GM10266 (cell line): ENCODE results near the gene TMEM150A.
A peak's percentile ranks its signal among the peaks of the same experiment; 100 is the strongest.

ENCODE experiments used
- DNase-seq: peaks from one replicate; pipeline ENCODE4 v3.0.0; 2012; ENCODE audit errors: extremely low spot score
- TF ChIP-seq, protein P1 (sequence below): IDR thresholded peaks from 2 replicates; pipeline ENCODE4 v1.5.1; 2012; ENCODE audit warnings: mild to moderate bottlenecking, low read depth; ENCODE audit not compliant: control insufficient read depth, insufficient read depth; ENCODE audit errors: missing control alignments

The TMEM150A gene

DNA sequence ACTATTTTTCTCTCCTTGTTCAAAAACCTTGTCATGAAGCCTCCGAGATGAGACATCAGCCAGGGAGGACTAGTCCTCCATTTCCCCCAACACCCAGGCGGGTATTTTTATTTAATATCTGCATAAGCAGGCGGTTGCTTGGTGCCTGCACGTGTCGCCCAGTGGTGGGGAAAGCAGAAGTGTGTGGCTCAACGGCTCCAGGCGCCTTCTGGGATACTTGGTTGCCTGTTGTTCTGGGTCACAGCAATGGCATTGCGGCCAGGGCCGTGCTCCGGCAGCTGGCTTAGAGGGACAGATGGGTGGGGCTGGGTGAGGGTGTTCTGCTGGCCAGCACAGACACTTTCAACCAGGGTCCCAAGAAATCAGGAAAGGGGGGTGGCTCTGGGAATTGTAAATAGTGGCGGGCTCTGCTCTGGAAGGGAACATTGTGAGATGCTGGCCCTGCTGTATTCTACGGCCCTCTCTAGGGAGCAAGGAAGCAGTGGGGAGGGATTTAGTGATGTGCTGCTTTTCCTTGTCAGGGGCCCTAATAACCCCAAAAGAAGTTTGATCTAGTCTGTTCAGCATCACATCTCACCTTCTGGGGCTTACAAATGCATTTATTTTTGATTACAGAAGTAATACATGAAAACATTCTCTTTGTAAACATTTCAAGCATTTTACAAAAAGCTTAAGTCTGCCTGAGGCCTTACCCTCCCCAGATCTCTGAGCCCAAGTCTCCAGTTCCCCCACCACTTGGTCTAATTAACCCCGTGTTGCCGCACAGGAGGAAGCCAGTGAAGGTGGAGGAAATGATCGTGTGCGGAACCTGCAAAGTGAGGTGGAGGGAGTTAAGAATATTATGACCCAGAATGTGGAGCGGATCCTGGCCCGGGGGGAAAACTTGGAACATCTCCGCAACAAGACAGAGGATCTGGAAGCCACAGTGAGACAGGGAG, 24.0 kb downstream of the TMEM150A start:
- TF ChIP-seq, protein P1, sequence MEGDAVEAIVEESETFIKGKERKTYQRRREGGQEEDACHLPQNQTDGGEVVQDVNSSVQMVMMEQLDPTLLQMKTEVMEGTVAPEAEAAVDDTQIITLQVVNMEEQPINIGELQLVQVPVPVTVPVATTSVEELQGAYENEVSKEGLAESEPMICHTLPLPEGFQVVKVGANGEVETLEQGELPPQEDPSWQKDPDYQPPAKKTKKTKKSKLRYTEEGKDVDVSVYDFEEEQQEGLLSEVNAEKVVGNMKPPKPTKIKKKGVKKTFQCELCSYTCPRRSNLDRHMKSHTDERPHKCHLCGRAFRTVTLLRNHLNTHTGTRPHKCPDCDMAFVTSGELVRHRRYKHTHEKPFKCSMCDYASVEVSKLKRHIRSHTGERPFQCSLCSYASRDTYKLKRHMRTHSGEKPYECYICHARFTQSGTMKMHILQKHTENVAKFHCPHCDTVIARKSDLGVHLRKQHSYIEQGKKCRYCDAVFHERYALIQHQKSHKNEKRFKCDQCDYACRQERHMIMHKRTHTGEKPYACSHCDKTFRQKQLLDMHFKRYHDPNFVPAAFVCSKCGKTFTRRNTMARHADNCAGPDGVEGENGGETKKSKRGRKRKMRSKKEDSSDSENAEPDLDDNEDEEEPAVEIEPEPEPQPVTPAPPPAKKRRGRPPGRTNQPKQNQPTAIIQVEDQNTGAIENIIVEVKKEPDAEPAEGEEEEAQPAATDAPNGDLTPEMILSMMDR = no peak
- peak; percentile 51 for DNase-seq

DNA sequence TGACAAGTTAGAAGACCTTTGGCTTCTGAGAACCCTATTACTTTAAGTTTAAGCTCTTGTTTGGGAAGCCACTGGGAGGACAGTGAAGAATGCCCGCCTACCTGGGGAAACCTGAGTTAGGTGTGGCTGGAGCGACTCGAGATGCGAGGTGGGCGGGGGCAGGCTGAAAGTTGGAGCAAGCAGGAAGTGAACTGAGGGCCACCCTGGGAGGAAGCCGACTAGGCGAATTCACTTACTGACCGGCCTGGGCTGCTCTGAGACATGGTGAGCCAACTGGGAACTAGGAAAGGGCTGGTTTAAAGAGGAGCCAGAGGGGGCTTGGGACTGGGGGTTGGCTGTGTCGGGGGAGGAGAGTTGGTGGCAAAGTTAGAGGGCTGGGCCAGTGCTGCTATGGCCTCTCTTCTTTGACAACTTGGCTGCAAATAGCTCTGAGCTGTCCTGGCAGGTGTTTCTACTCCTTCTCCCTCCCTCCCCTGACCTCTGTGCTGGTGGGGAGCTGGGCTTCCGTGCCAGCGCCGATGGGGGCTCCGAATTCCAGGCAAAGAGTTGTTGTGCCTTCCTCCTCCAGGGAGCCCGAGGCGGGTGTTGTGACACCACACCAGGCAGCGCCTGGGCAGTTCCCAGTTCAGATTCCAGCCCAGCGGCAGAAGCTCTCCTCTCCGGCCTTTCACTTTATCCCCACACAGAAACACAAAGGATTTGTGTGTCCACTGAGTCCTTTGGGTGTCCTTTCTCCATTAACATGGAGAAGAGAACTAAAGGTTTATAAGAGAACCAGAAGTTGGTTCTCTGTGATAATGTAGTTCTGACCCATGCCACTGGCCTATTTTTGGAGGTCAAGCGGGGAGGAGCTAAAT, 24.9 kb downstream of the TMEM150A start, which contains the start of gene VAMP8:
Gene VAMP8 (plus strand): TSS at position 201 of the 857 bp plus-strand sequence. CDS start 61 bp downstream, at position 262.
- TF ChIP-seq, protein P1 = no peak
- DNase-seq = peak; percentile 73

DNA sequence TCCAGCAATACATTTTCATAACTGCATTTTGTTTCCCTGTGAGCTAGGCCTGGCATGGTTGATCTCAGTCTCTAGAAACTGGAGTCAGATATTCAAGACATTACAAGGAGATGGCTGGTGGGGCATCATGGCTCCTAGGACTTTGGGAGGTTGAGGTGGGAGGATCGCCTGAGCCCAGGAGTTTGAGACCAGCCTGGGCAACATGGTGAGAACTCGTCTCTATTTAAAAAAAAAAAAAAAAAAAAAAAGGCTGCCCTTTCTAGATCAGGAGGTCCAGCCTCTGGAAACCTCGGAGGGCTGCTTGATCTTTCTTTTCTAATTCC, 25.5 kb downstream of the TMEM150A start:
- TF ChIP-seq, protein P1 = no peak
- DNase-seq = no peak

DNA sequence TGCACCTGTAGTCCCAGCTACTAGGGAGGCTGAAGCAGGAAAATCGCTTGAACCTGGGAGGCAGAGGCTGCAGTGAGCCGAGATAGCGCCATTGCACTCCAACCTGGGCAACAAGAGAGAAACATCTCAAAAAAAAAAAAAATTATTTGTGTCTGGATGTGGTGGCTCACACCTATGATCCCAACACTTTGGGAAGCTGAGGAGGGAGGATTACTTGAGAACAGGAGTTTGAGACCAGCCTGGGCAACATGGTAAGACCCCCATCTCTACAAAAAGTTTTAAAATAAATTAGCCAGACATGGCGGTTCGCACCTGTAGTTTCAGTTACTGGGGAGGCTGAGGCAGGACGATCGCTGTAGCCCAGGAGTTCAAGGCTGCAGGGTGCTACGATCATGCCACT, 26.8 kb downstream of the TMEM150A start:
- TF ChIP-seq, protein P1 = no peak
- no peak for DNase-seq

DNA sequence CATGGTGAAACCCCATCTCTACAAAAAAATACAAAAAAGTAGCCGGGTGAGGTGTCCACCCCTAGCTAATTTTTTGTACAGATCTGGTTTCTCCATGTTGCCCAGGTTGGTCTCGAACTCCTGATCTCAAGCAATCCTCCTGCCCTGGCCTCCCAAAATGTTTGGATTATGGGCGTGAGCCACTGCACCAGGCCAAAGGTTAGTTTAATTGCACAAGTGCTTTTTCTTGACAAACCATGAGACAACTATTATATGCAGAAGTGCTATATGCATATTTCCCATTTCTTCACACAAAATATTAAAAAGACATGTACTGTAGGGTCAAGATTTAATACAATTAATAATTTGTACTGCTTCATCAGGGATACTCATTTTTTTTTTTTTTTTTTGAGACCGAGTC, 36.2 kb downstream of the TMEM150A start:
- TF ChIP-seq, protein P1 = no peak
- DNase-seq = no peak

DNA sequence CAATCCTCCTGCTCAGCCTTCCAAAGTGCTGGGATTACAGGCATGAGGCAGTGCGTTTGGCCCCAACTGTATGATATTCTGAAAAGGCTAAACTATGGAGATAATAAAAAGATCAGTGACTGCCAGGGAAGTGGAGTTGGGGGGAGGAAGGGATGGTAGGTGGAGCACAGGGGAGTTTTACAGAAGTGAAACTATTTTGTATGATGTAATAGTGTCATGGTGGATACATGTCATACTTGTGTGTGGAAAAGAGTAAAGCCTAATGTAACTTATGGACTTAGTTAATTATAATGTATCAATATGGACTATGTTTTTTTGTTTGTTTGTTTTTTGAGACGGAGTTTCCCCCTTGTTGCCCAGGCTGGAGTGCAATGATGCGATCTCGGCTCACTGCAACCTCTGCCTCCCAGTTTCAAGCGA, 38.3 kb downstream of the TMEM150A start:
- no peak for DNase-seq
- TF ChIP-seq, protein P1 = no peak
